ENCODE measurements around the gene EPB41L4A. TPM values are rescaled to one million over a fixed set of nuclear protein-coding genes. Genes with fewer than 3 reads are reported as not detected.

Gene EPB41L4A
- polyA plus RNA-seq, 1 donor (not counting 4 experiments of a cell fraction or from before 2014, with no cell fraction given), result 3.5 TPM

- dilution Hi-C loops (cut with MboI; ENCODE audit: extremely low pct_ligation_motif_present, low sequenced_read_pairs), result no loop called here
- TF ChIP-seq EZH2 (IDR thresholded peaks at IDR 0.05; ENCODE audit: low read length) (no peak), CTCF (optimal IDR thresholded peaks at IDR 0.05 in 1 of 3, IDR thresholded peaks at IDR 0.05 in 1 of 3, conservative IDR thresholded peaks at IDR 0.05 in 1 of 3; ENCODE audit: extremely low read depth in 1 of 3, insufficient read depth in 2 of 3, low read length in 3 of 3) (no peak)
- H3K9ac ChIP-seq (ENCODE audit: control insufficient read depth, extremely low read depth, insufficient read depth, low read length), result no peak overlapping the region
- H3K36me3 ChIP-seq (ENCODE audit: control insufficient read depth in 2 of 2, extremely low read depth in 1 of 2, insufficient read depth in 2 of 2, low read length in 2 of 2), result no peaks in the 10 kb centered on the region
- H3K27me3 ChIP-seq (ENCODE audit: control insufficient read depth, extremely low read depth, insufficient read depth, low read length), result no peaks in the 10 kb centered on the region
- no peaks in the 10 kb centered on the region for H3K9me3 ChIP-seq (ENCODE audit: control insufficient read depth, low read depth, low read length)
- no peaks in the 10 kb centered on the region for H3K79me2 ChIP-seq (ENCODE audit: control insufficient read depth, insufficient read depth, low read length)
- DNase-seq (ENCODE audit: low read depth, low spot score) (no peak), FAIRE-seq (no peak)
- H3K4me2 ChIP-seq (ENCODE audit: control insufficient read depth, extremely low read depth, insufficient read depth, low read depth, low read length), result no peak overlapping the region
- H2AFZ ChIP-seq (ENCODE audit: control insufficient read depth, low read length), result no peak overlapping the region
- no peak overlapping the region for H3K27ac ChIP-seq (ENCODE audit: control insufficient read depth, insufficient read depth, low read length)
- H3K4me1 ChIP-seq (ENCODE audit: control insufficient read depth, extremely low read depth, insufficient read depth, low read length), result peaks cover 6% of the 10 kb centered on the region
- H3K4me3 ChIP-seq (ENCODE audit: control insufficient read depth in 2 of 3, extremely low read depth in 1 of 3, insufficient read depth in 2 of 3, low read depth in 1 of 3, low read length in 3 of 3), result no peak overlapping the region
- H4K20me1 ChIP-seq (ENCODE audit: control insufficient read depth, extremely low read depth, insufficient read depth, low read length), result no peaks in the 10 kb centered on the region
- H3K9me1 ChIP-seq (ENCODE audit: control insufficient read depth, extremely low read depth, insufficient read depth, low read length), result no peaks in the 10 kb centered on the region
Observed at GRCh38 chr5:112257005-112257404, 162.1 kb downstream of the EPB41L4A start.

GRCh38 chr5:112254303-112254702 is 164.8 kb downstream of the EPB41L4A start:
- no peak overlapping the region for H3K27ac ChIP-seq (ENCODE audit: control insufficient read depth, insufficient read depth, low read length)
- TF ChIP-seq EZH2 (IDR thresholded peaks at IDR 0.05; ENCODE audit: low read length), result no peak
- dilution Hi-C loops (cut with MboI; ENCODE audit: extremely low pct_ligation_motif_present, low sequenced_read_pairs), result no loop called here
- FAIRE-seq (no peak), DNase-seq (ENCODE audit: low read depth, low spot score) (no peak)
- H3K4me2 ChIP-seq (ENCODE audit: control insufficient read depth, extremely low read depth, insufficient read depth, low read depth, low read length), result no peak overlapping the region
- no peaks in the 10 kb centered on the region for H3K9me1 ChIP-seq (ENCODE audit: control insufficient read depth, extremely low read depth, insufficient read depth, low read length)
- H2AFZ ChIP-seq (ENCODE audit: control insufficient read depth, low read length), result no peak overlapping the region
- no peak overlapping the region for H3K9ac ChIP-seq (ENCODE audit: control insufficient read depth, extremely low read depth, insufficient read depth, low read length)
- H3K9me3 ChIP-seq (ENCODE audit: control insufficient read depth, low read depth, low read length), result no peaks in the 10 kb centered on the region
- H3K27me3 ChIP-seq (ENCODE audit: control insufficient read depth, extremely low read depth, insufficient read depth, low read length), result no peaks in the 10 kb centered on the region
- no peaks in the 10 kb centered on the region for H3K79me2 ChIP-seq (ENCODE audit: control insufficient read depth, insufficient read depth, low read length)
- no peaks in the 10 kb centered on the region for H4K20me1 ChIP-seq (ENCODE audit: control insufficient read depth, extremely low read depth, insufficient read depth, low read length)
- no peak overlapping the region for H3K4me3 ChIP-seq (ENCODE audit: control insufficient read depth in 2 of 3, extremely low read depth in 1 of 3, insufficient read depth in 2 of 3, low read depth in 1 of 3, low read length in 3 of 3)
- H3K36me3 ChIP-seq (ENCODE audit: control insufficient read depth in 2 of 2, extremely low read depth in 1 of 2, insufficient read depth in 2 of 2, low read length in 2 of 2), result no peaks in the 10 kb centered on the region
- H3K4me1 ChIP-seq (ENCODE audit: control insufficient read depth, extremely low read depth, insufficient read depth, low read length), result peaks cover 6% of the 10 kb centered on the region

All from keratinocyte (primary cell).